HEK293 (cell line): ENCODE results near the gene ATP6V0A1.

Source experiments
- ELK4 ChIP-seq: IDR thresholded peaks from 2 replicates; pipeline ENCODE4 v1.6.1; 2011; ENCODE audit warnings: mild to moderate bottlenecking, low read depth, low read length, borderline replicate concordance
- INSM2 ChIP-seq: fragments of 450-650 bp; formaldehyde crosslinking; IDR thresholded peaks from 2 replicates; pipeline ENCODE4 v1.5.1; 2016; ENCODE audit warnings: missing biosample characterization, missing genetic modification characterization
- KLF16 ChIP-seq: fragments of 450-650 bp; formaldehyde crosslinking; IDR thresholded peaks from 2 replicates; pipeline ENCODE4 v1.5.1; 2017; ENCODE audit warnings: missing biosample characterization, missing genetic modification characterization
- KLF8 ChIP-seq: fragments of 450-650 bp; formaldehyde crosslinking; IDR thresholded peaks from 2 replicates; pipeline ENCODE4 v1.5.1; 2016; ENCODE audit warnings: missing biosample characterization, missing genetic modification characterization
- KLF9 ChIP-seq: fragments of 450-650 bp; formaldehyde crosslinking; IDR thresholded peaks from 2 replicates; pipeline ENCODE4 v1.5.1; 2016; ENCODE audit warnings: missing biosample characterization, missing genetic modification characterization, low read depth
- MYNN ChIP-seq: fragments of 450-650 bp; formaldehyde crosslinking; IDR thresholded peaks from 2 replicates; pipeline ENCODE4 v1.5.1; 2016; ENCODE audit warnings: missing biosample characterization, missing genetic modification characterization, borderline replicate concordance
- YY2 ChIP-seq: fragments of 450-650 bp; formaldehyde crosslinking; IDR thresholded peaks from 2 replicates; pipeline ENCODE4 v1.5.1; 2016; ENCODE audit warnings: missing biosample characterization, missing genetic modification characterization
- ZBTB17 ChIP-seq: fragments of 450-650 bp; formaldehyde crosslinking; IDR thresholded peaks from 2 replicates; pipeline ENCODE4 v1.5.1; 2016; ENCODE audit warnings: missing biosample characterization, missing genetic modification characterization
- ZBTB8A ChIP-seq: fragments of 450-650 bp; formaldehyde crosslinking; IDR thresholded peaks from 2 replicates; pipeline ENCODE4 v1.5.1; 2016; ENCODE audit warnings: missing biosample characterization, missing genetic modification characterization
- ZNF133 ChIP-seq: fragments of 450-650 bp; formaldehyde crosslinking; IDR thresholded peaks from 2 replicates; pipeline ENCODE4 v1.5.1; 2016; ENCODE audit warnings: missing biosample characterization, missing genetic modification characterization
- ZNF157 ChIP-seq: fragments of 450-650 bp; formaldehyde crosslinking; IDR thresholded peaks from 2 replicates; pipeline ENCODE4 v1.5.1; 2016; ENCODE audit warnings: missing biosample characterization, missing genetic modification characterization
- ZNF19 ChIP-seq: fragments of 450-650 bp; formaldehyde crosslinking; IDR thresholded peaks from 2 replicates; pipeline ENCODE4; 2016; ENCODE audit warnings: missing biosample characterization, missing genetic modification characterization, low read depth
- ZNF239 ChIP-seq: fragments of 450-650 bp; formaldehyde crosslinking; IDR thresholded peaks from 2 replicates; pipeline ENCODE4 v1.5.1; 2016; ENCODE audit warnings: missing biosample characterization, missing genetic modification characterization
- ZNF248 ChIP-seq: fragments of 450-650 bp; formaldehyde crosslinking; IDR thresholded peaks from 2 replicates; pipeline ENCODE4 v1.5.1; 2017; ENCODE audit warnings: missing biosample characterization, missing genetic modification characterization
- ZNF274 ChIP-seq, 2 experiments: fragments of 200-500 bp in 1 of 2; fragments of 450-650 bp in 1 of 2; sonication (Bioruptor generic) in 1 of 2; formaldehyde crosslinking in 1 of 2; IDR thresholded peaks; 2 replicates each; pipeline versions ENCODE4 v1.5.1 to v1.6.1; 2014 to 2016; ENCODE audit warnings: borderline replicate concordance in 1 of 2, inconsistent platforms in 1 of 2, low read length in 1 of 2, missing biosample characterization in 1 of 2, missing genetic modification characterization in 1 of 2
- ZNF302 ChIP-seq: fragments of 450-650 bp; formaldehyde crosslinking; IDR thresholded peaks from 2 replicates; pipeline ENCODE4 v1.5.1; 2016; ENCODE audit warnings: missing biosample characterization, missing genetic modification characterization, low read depth
- ZNF324 ChIP-seq: fragments of 450-650 bp; formaldehyde crosslinking; IDR thresholded peaks from 2 replicates; pipeline ENCODE4 v1.5.1; 2016; ENCODE audit warnings: missing biosample characterization, missing genetic modification characterization
- ZNF416 ChIP-seq: fragments of 450-650 bp; formaldehyde crosslinking; IDR thresholded peaks from 2 replicates; pipeline ENCODE4 v1.5.1; 2016; ENCODE audit warnings: missing biosample characterization, missing genetic modification characterization
- ZNF433 ChIP-seq: fragments of 450-650 bp; formaldehyde crosslinking; IDR thresholded peaks from 2 replicates; pipeline ENCODE4 v1.5.1; 2016; ENCODE audit warnings: missing biosample characterization, missing genetic modification characterization, low read depth
- ZNF555 ChIP-seq: fragments of 450-650 bp; formaldehyde crosslinking; conservative IDR thresholded peaks from 2 replicates; pipeline ENCODE4 v1.5.1; 2017; ENCODE audit warnings: missing biosample characterization, mild to moderate bottlenecking, missing genetic modification characterization, inconsistent platforms
- ZNF558 ChIP-seq: fragments of 450-650 bp; formaldehyde crosslinking; IDR thresholded peaks from 2 replicates; pipeline ENCODE4 v1.5.1; 2016; ENCODE audit warnings: missing biosample characterization, missing genetic modification characterization
- ZNF670 ChIP-seq: fragments of 450-650 bp; formaldehyde crosslinking; IDR thresholded peaks from 2 replicates; pipeline ENCODE4 v1.5.1; 2016; ENCODE audit warnings: missing biosample characterization, missing genetic modification characterization, low read depth
- ZNF747 ChIP-seq: fragments of 450-650 bp; formaldehyde crosslinking; IDR thresholded peaks from 2 replicates; pipeline ENCODE4 v1.5.1; 2016; ENCODE audit warnings: missing biosample characterization, missing genetic modification characterization
- ZSCAN16 ChIP-seq: fragments of 450-650 bp; formaldehyde crosslinking; IDR thresholded peaks from 2 replicates; pipeline ENCODE4 v1.5.1; 2016; ENCODE audit warnings: missing biosample characterization, missing genetic modification characterization
- ZSCAN23 ChIP-seq: fragments of 450-650 bp; formaldehyde crosslinking; IDR thresholded peaks from 2 replicates; pipeline ENCODE4 v1.5.1; 2016; ENCODE audit warnings: missing biosample characterization, missing genetic modification characterization
- TF ChIP-seq, protein P1 (sequence below): fragments of 450-650 bp; formaldehyde crosslinking; IDR thresholded peaks from 2 replicates; pipeline ENCODE4 v1.5.1; 2017; ENCODE audit warnings: missing biosample characterization, mild to moderate bottlenecking, missing genetic modification characterization, moderate library complexity
- TF ChIP-seq, protein P2 (sequence below): fragments of 450-650 bp; formaldehyde crosslinking; IDR thresholded peaks from 2 replicates; pipeline ENCODE4 v1.5.1; 2017; ENCODE audit warnings: missing biosample characterization, missing genetic modification characterization
- TF ChIP-seq, protein P3 (sequence below): fragments of 450-650 bp; formaldehyde crosslinking; IDR thresholded peaks from 2 replicates; pipeline ENCODE4 v1.5.1; 2016; ENCODE audit warnings: missing biosample characterization, missing genetic modification characterization, low read depth
- TF ChIP-seq, protein P4 (sequence below): fragments of 450-650 bp; formaldehyde crosslinking; IDR thresholded peaks from 2 replicates; pipeline ENCODE4 v1.5.1; 2016; ENCODE audit warnings: missing biosample characterization, missing genetic modification characterization

Gene ATP6V0A1

DNA sequence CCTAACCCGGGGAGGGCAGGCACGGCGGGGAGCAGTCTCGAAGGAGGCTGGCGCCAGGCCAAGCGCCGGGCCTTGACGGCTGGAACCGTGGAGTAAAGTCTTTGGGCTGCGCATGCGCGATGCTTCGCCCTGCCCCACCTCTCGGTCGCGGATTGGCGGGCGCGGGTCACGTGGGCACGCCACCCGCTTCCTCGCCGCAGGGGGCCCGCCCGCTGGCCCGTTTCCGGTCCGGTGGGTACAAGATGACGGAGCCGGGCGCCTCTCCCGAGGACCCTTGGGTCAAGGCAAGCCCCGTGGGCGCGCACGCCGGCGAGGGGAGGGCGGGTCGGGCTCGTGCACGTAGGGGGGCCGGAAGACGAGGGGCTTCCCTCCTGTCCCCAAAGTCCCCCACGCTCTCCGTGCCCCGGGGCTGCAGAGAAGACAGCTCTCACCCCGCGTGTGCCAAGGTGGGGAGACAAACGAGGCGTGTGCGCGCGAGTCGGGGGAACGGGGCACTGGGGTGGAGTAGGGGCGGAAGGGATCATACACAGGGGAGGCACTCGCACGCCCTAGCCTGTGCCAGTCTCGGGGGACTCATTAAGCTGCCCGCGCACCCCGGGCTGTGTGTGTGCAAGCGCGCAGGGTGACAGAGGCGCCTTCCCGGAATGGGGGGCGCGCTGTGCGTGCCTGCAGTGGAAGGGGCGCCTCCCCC, 108.3 kb downstream of the ATP6V0A1 start, which contains the start of gene MLX (continued):
- TF ChIP-seq KLF9 (tag by site-specific recombination) (peak; percentile 53; the same call in 1 of the 2 replicates), ZNF558 (tag by site-specific recombination) (no peak), ZNF133 (tag by site-specific recombination) (no peak), YY2 (tag by site-specific recombination) (peak; percentile 89; the same call in 1 of the 2 replicates), ZNF670 (no peak), ZNF433 (tag by site-specific recombination) (no peak), ELK4 (0 out of 2 replicates have a peak, but pooled peaks have one; percentile 43), ZNF747 (tag by site-specific recombination) (no peak), ZNF416 (no peak), ZNF19 (tag by site-specific recombination) (no peak), ZBTB8A (tag by site-specific recombination) (peak; percentile 82), INSM2 (tag by site-specific recombination) (peak; percentile 38; the same call in 1 of the 2 replicates), MYNN (no peak), ZNF555 (no peak), ZBTB17 (tag by site-specific recombination) (peak; percentile 4; the same call in 1 of the 2 replicates), ZNF157 (tag by site-specific recombination) (no peak), KLF8 (peak; percentile 69), ZSCAN16 (tag by site-specific recombination) (no peak), KLF16 (tag by site-specific recombination) (peak; percentile 78), ZNF274 (IDR thresholded peaks at IDR 0.05; ENCODE audit: low read length) (no peak), ZNF274 (tag by site-specific recombination; IDR thresholded peaks at IDR 0.05; ENCODE audit: borderline replicate concordance) (no peak), ZSCAN23 (tag by site-specific recombination) (no peak; the same call in 1 of the 2 replicates), ZNF248 (tag by site-specific recombination) (no peak), ZNF239 (tag by site-specific recombination) (no peak), ZNF302 (tag by site-specific recombination) (no peak), ZNF324 (tag by site-specific recombination) (no peak)
- TF ChIP-seq, protein P1, sequence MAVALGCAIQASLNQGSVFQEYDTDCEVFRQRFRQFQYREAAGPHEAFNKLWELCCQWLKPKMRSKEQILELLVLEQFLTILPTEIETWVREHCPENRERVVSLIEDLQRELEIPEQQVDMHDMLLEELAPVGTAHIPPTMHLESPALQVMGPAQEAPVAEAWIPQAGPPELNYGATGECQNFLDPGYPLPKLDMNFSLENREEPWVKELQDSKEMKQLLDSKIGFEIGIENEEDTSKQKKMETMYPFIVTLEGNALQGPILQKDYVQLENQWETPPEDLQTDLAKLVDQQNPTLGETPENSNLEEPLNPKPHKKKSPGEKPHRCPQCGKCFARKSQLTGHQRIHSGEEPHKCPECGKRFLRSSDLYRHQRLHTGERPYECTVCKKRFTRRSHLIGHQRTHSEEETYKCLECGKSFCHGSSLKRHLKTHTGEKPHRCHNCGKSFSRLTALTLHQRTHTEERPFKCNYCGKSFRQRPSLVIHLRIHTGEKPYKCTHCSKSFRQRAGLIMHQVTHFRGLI (tag by site-specific recombination), result no peak; the same call in 1 of the 2 replicates
- TF ChIP-seq, protein P2, sequence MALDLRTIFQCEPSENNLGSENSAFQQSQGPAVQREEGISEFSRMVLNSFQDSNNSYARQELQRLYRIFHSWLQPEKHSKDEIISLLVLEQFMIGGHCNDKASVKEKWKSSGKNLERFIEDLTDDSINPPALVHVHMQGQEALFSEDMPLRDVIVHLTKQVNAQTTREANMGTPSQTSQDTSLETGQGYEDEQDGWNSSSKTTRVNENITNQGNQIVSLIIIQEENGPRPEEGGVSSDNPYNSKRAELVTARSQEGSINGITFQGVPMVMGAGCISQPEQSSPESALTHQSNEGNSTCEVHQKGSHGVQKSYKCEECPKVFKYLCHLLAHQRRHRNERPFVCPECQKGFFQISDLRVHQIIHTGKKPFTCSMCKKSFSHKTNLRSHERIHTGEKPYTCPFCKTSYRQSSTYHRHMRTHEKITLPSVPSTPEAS (tag by site-specific recombination), result no peak
- TF ChIP-seq, protein P3, sequence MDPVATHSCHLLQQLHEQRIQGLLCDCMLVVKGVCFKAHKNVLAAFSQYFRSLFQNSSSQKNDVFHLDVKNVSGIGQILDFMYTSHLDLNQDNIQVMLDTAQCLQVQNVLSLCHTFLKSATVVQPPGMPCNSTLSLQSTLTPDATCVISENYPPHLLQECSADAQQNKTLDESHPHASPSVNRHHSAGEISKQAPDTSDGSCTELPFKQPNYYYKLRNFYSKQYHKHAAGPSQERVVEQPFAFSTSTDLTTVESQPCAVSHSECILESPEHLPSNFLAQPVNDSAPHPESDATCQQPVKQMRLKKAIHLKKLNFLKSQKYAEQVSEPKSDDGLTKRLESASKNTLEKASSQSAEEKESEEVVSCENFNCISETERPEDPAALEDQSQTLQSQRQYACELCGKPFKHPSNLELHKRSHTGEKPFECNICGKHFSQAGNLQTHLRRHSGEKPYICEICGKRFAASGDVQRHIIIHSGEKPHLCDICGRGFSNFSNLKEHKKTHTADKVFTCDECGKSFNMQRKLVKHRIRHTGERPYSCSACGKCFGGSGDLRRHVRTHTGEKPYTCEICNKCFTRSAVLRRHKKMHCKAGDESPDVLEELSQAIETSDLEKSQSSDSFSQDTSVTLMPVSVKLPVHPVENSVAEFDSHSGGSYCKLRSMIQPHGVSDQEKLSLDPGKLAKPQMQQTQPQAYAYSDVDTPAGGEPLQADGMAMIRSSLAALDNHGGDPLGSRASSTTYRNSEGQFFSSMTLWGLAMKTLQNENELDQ (tag by site-specific recombination), result no peak
- TF ChIP-seq, protein P4, sequence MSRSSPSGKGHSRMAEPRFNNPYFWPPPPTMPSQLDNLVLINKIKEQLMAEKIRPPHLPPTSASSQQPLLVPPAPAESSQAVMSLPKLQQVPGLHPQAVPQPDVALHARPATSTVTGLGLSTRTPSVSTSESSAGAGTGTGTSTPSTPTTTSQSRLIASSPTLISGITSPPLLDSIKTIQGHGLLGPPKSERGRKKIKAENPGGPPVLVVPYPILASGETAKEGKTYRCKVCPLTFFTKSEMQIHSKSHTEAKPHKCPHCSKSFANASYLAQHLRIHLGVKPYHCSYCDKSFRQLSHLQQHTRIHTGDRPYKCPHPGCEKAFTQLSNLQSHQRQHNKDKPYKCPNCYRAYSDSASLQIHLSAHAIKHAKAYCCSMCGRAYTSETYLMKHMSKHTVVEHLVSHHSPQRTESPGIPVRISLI (tag by site-specific recombination), result no peak
